Neuron (in vitro differentiated cells): Measurements from ENCODE around the gene SPATS2L.

Experiments
- H2AFZ ChIP-seq: one replicate; pipeline ENCODE4 v1.6.1; 2013; ENCODE audit warnings: low read depth, mild to moderate bottlenecking, inconsistent platforms, low read length, moderate library complexity
- H3K27me3 ChIP-seq: one replicate; pipeline ENCODE4 v1.6.1; 2013; ENCODE audit warnings: low read length; ENCODE audit not compliant: insufficient read depth
- H3K36me3 ChIP-seq: one replicate; pipeline ENCODE4 v1.6.1; 2013; ENCODE audit warnings: low read length; ENCODE audit not compliant: insufficient read depth
- H3K4me1 ChIP-seq: one replicate; pipeline ENCODE4 v1.6.1; 2013; ENCODE audit warnings: low read length; ENCODE audit not compliant: insufficient read depth
- H3K4me3 ChIP-seq: 2 replicates; pipeline ENCODE4 v1.5.1; 2013; ENCODE audit warnings: mild to moderate bottlenecking, low read length, moderate library complexity
- H3K9me3 ChIP-seq: one replicate; pipeline ENCODE4 v1.6.1; 2013; ENCODE audit warnings: low read length

The SPATS2L gene

DNA sequence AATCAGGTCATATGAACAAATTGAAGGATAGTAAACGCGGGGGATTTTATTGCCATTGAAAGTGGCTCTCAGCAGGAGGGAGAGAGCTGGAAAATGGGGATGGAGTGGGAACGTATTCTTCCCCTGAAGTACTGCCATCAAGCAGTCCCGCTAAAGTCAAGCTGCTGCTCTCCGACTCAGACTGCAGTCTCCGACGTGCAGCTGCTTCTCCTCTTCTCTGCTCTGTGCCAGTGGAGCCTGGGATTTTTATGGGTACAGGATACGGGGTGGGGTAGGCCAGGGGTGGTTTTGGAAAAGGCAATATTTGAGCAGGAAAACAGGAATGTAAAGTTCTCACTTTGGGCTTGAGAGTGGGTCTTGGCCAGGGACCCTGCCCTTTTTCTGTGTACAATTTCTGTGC lies 170.3 kb downstream of the SPATS2L start:
- peaks cover 31% of the 10 kb centered on the region for H3K36me3 ChIP-seq

DNA sequence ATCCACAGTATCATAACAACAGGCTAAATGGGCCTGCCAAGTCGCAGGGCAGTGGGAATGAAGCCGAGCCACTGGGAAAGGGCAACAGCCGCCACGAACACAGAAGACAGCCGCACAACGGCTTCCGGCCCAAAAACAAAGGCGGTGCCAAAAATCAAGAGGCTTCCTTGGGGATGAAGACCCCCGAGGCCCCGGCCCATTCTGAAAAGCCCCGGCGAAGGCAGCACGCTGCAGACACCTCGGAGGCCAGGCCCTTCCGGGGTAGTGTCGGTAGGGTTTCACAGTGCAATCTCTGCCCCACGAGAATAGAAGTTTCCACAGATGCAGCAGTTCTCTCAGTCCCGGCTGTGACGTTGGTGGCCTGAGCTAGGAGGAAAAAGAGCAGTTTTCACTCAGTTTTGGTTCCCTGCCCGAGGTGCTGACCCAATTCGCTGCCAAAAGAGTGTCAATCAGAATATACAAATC lies 171.2 kb downstream of the SPATS2L start:
- Histone ChIP-seq H3K36me3 (peaks cover 27% of the 10 kb centered on the region), H3K9me3 (peaks cover 4% of the 10 kb centered on the region), H3K27me3 (no peaks in the 10 kb centered on the region), H3K4me1 (no peaks in the 10 kb centered on the region), H3K4me3 (no peak overlapping the region), H2AFZ (no peak overlapping the region)

More for the DNA sequence above, 170.3 kb downstream of the SPATS2L start:
- Histone ChIP-seq H3K9me3 (peaks cover 4% of the 10 kb centered on the region), H3K4me3 (no peak overlapping the region), H3K4me1 (no peaks in the 10 kb centered on the region), H2AFZ (no peak overlapping the region), H3K27me3 (no peaks in the 10 kb centered on the region)

DNA sequence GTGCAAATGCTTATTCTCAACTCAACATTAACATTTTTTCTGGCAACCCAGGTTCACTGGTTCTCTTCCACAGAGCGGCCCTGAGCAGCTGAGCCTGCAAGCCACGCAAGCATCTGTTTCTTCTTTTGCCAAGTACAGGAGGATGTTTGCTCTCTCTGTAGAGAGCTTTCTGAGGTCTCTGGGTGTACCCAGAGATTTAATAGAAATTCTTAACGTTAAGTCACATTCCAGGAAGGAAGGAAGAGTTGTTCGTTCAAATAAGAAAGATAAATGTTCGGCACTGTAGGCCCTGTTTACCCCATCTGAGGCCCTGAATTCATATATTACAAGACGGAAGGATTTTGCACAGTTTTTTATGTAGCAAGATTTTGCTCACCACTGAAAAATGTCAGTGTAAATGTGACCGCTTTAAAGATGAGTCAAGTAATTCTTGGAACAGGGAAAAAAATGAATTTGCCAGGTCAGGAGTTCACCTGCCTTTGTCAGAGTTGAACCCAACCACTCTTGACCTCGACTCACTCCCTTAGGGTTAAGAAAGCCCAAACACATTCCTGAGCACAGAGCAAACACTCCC lies 173.3 kb downstream of the SPATS2L start:
- no peak overlapping the region for H2AFZ ChIP-seq
- H3K36me3 ChIP-seq: peaks cover 16% of the 10 kb centered on the region
- H3K4me3 ChIP-seq: no peak overlapping the region
- H3K9me3 ChIP-seq: peaks cover 3% of the 10 kb centered on the region
- H3K4me1 ChIP-seq: no peaks in the 10 kb centered on the region
- H3K27me3 ChIP-seq: no peaks in the 10 kb centered on the region

DNA sequence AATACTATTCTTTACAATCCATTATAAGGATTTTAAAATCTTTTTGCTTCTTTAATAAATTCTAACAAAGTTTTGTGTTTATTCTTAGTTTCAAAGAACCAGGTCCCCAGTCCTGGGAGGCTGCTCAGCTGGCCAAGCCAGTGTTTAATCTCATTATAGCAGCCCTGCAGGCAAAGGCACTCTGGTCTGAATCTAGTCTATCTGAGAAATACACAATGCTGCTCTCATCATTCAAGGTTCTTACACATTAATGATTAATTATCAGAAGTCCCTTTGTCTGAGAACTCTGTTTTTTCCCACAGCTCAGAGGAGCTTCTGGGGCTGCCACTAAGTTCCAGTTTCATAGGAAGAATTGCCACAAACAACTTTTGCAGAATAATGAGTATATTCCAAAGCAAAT lies 175.7 kb downstream of the SPATS2L start:
- Histone ChIP-seq H3K4me1 (no peaks in the 10 kb centered on the region), H3K9me3 (no peaks in the 10 kb centered on the region), H3K27me3 (no peaks in the 10 kb centered on the region), H3K4me3 (no peak overlapping the region), H2AFZ (no peak overlapping the region), H3K36me3 (peaks cover 8% of the 10 kb centered on the region)

DNA sequence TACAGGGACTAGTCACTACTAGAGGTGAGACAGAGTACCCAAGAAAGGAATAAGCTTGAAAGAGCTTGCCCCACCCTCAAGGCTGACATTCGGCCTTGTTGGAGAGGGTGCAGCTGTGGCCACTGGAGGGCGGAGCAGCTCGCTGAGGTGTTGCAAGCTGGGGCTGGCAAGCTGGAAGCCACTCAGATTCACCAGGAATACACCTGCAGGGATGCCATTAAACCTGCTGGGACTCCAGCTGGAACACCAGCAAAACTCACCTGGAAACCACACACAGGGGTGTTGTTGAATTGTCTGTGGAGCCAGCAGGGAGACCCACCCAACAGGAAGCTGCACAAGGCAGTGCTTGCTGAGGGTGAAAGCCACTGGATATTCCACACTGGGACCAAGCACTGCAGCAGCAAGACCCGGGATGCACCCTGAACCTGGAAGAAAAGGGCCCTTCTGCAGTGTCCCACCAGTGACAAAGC lies 177.3 kb downstream of the SPATS2L start:
- Histone ChIP-seq H2AFZ (no peak overlapping the region), H3K36me3 (no peaks in the 10 kb centered on the region), H3K27me3 (no peaks in the 10 kb centered on the region), H3K9me3 (no peaks in the 10 kb centered on the region), H3K4me1 (no peaks in the 10 kb centered on the region), H3K4me3 (no peak overlapping the region)

DNA sequence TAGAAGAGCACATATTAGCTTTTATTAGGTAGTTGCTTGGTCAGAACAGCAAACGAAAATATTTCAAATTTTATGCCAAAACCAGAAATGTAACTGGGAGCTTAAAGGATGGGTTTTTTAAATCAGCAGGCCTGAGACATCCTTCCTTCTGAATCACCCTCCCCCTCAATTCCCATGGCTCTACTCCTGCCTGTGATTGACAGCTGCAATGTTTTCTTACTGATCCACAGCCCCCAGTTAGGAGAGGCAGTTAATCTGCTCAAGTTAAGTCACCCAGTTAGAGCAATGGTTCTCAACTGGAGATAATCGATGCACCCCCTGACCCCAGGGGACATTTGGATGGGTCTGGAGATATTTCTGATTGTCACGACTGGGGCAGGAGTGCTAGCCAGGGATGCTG lies 178.4 kb downstream of the SPATS2L start:
- no peaks in the 10 kb centered on the region for H3K27me3 ChIP-seq
- H3K36me3 ChIP-seq: peaks cover 2% of the 10 kb centered on the region
- no peak overlapping the region for H2AFZ ChIP-seq
- no peaks in the 10 kb centered on the region for H3K9me3 ChIP-seq
- H3K4me1 ChIP-seq: no peaks in the 10 kb centered on the region
- no peak overlapping the region for H3K4me3 ChIP-seq

DNA sequence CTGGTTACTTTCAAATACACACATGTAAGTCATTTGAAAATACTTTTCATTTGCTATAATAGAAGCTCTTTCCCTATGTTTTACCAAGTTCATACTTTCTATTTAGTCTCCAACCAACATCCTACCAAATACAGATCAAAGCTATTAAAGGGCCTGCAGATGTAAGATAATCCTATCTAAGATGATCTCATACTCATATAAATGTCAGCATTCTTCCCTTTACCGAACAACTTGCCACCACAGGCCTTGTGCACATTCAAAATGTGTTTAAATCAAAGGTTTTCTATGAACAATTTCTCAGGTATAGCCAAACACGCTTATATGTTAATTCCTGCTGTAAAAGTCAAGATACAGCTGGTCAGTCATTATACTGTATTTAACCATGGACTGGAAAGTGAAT lies 180.0 kb downstream of the SPATS2L start:
- Histone ChIP-seq H3K9me3 (peaks cover 5% of the 10 kb centered on the region), H3K36me3 (peaks cover 11% of the 10 kb centered on the region), H3K27me3 (no peaks in the 10 kb centered on the region), H3K4me1 (no peaks in the 10 kb centered on the region), H3K4me3 (no peak overlapping the region), H2AFZ (no peak overlapping the region)

DNA sequence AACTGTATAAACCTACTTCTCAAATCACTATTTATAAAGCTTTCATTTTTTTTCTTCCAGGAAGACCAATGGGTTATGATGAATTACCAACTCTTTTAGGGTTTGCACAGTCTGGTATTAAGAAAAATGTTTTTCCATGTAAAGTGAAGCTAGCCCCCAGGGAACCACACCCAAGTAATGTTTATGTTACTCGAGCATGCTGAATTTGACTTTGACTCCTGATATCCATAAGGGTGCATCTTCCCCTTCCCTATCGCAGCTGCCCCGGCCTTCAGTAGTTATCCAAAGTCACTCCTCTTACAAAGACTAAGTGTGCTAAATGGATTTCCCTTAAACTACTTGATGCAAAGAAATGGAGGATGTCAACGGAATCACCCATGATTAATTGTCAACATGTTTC lies 181.7 kb downstream of the SPATS2L start:
- Histone ChIP-seq H2AFZ (no peak overlapping the region), H3K4me1 (no peaks in the 10 kb centered on the region), H3K36me3 (peaks cover 18% of the 10 kb centered on the region), H3K27me3 (no peaks in the 10 kb centered on the region), H3K4me3 (no peak overlapping the region), H3K9me3 (peaks cover 9% of the 10 kb centered on the region)

DNA sequence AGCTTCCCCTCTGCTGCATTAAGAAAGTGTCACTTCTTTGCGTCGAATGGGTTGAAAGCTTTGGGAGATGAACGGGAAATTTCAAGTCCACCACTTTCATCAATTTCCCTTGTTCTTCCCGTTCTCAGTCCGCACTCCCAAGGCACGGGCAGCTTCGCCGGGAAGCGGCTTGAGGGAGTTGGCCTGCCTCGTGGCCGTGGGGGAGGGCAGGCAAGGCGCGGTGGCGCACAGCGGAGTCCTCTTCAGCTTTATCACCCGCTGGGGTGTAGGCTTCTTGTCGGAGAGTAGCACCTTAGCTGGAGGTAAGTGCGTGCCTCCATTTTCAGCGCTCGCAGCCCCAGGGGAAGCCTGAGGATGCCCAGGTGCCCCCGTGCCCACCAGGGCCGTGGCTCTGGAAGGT lies 183.5 kb downstream of the SPATS2L start:
- Histone ChIP-seq H3K9me3 (peaks cover 9% of the 10 kb centered on the region), H3K27me3 (no peaks in the 10 kb centered on the region), H3K4me3 (no peak overlapping the region), H2AFZ (no peak overlapping the region), H3K4me1 (no peaks in the 10 kb centered on the region), H3K36me3 (peaks cover 26% of the 10 kb centered on the region)

DNA sequence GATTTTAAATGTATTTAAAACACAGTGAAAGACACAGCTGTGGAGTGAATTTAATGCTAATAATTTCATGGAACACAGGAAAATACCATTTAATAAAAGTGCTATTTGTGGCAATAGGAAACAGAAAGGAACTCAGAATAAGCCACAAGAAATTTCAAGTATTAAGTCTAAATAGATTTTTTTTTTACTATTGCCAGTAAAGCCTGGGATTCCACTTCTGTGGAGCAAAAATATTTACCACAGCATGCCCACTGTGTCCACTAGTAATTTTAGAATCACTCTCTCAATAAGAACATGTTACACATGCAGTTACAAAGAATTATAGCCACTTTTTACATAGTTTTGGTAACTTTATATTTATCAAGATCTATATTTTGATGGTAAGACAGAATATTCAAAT lies 186.2 kb downstream of the SPATS2L start:
- H3K4me3 ChIP-seq: no peak overlapping the region
- peaks cover 9% of the 10 kb centered on the region for H3K9me3 ChIP-seq
- peaks cover 28% of the 10 kb centered on the region for H3K36me3 ChIP-seq
- H3K4me1 ChIP-seq: no peaks in the 10 kb centered on the region
- H2AFZ ChIP-seq: no peak overlapping the region
- H3K27me3 ChIP-seq: no peaks in the 10 kb centered on the region

DNA sequence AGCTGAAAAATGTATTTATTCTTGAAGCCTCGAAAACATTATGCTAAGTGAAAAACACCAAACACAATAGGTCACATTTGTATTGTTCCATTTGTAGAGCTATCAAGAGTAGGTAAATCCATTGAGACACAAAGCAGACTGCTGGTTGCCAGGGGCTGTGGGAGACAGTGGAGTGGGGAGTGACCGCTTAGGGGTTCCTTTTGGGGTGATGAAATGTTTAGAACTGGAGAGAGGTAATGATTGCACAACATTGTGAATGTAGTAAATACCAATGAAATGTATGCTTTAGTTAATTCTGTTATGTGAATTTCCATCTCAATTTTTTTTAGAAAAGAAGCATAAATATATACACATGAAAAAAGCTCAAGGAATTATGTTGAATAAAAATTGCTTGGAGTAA lies 187.6 kb downstream of the SPATS2L start:
- Histone ChIP-seq H3K4me1 (no peaks in the 10 kb centered on the region), H3K27me3 (no peaks in the 10 kb centered on the region), H3K4me3 (no peak overlapping the region), H3K36me3 (peaks cover 35% of the 10 kb centered on the region), H3K9me3 (peaks cover 9% of the 10 kb centered on the region), H2AFZ (no peak overlapping the region)

DNA sequence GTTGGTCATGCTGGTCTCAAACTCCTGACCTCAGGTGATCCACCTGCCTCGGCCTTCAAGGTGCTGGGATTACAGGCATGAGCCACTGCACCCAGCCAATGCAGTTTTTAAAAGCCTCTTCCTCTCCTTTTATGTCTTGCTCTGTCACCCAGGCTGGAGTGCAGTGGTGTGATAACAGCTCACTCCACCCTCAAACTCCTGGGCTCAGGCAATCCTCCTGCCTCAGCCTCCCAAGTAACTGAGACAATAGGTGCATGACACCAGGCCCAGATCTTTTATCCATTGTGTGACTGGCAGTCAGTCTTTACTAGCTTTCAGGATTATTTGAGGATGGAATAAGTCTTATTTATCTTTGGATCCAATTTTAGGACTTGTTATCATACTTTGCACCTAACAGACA lies 190.2 kb downstream of the SPATS2L start:
- H3K4me1 ChIP-seq: no peaks in the 10 kb centered on the region
- peaks cover 22% of the 10 kb centered on the region for H3K36me3 ChIP-seq
- H2AFZ ChIP-seq: no peak overlapping the region
- H3K27me3 ChIP-seq: no peaks in the 10 kb centered on the region
- peaks cover 3% of the 10 kb centered on the region for H3K9me3 ChIP-seq
- no peak overlapping the region for H3K4me3 ChIP-seq

DNA sequence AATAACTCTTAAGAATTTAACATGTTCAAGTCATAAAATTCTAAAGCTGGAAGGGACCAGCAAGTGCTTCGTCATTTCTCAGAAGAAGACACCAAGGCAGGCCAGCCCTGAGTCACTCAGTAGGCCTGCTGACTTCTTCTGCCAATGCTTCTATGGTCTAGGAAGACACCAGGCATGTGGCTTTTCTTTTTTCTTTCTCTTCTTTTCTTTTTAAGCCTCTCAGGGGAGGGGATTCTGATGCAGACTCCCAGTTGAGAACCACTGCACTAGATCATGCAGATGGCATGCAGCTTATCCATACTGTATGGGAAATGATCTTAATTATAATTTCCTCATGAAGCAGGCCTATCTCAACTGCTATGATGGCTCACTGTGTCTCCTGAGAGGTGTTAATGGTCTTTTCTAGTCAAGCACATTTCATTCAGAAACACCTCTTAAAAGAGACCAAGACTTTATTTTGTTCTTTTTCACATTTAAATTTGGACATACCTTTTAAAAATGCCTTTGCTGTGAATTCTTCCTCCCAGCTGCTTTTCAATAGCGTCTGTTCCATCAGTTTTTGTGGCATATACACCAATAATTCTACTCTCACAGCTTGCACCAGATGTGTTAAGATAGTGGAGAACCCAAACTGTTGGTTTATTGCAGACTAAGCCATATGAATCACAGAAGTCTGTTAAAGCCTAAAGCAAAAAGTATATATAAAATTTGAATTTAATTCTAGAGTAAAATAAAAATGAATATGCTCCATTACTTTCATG lies 192.1 kb downstream of the SPATS2L start:
- Histone ChIP-seq H3K4me1 (no peaks in the 10 kb centered on the region), H3K9me3 (no peaks in the 10 kb centered on the region), H3K36me3 (peaks cover 17% of the 10 kb centered on the region), H3K27me3 (no peaks in the 10 kb centered on the region), H2AFZ (no peak overlapping the region), H3K4me3 (no peak overlapping the region)
